A549 treated with CpdA at 1 μM for 4 hours (cell line): ENCODE data around the gene HOATZ. TPM values are rescaled to one million over a fixed set of nuclear protein-coding genes. Genes with fewer than 3 reads are reported as not detected.

ENCODE experiments used
- total RNA-seq: library from RNA; stranded (reverse); fragments of 200-300 nt; extraction: Qiagen RNA extraction; gene quantifications from 5 replicates; pipeline ENCODE4 v1.2.3, GENCODE V29; 2022; ENCODE audit warnings: low read depth

The HOATZ gene
- total RNA-seq = not detected in 5 replicates

GRCh38 chr11:111514216-111515031 is at the start of gene HOATZ:
TSS of gene HOATZ (plus strand) at chr11:111514778. CDS start at chr11:111514785, 7 bp downstream.

DNA sequence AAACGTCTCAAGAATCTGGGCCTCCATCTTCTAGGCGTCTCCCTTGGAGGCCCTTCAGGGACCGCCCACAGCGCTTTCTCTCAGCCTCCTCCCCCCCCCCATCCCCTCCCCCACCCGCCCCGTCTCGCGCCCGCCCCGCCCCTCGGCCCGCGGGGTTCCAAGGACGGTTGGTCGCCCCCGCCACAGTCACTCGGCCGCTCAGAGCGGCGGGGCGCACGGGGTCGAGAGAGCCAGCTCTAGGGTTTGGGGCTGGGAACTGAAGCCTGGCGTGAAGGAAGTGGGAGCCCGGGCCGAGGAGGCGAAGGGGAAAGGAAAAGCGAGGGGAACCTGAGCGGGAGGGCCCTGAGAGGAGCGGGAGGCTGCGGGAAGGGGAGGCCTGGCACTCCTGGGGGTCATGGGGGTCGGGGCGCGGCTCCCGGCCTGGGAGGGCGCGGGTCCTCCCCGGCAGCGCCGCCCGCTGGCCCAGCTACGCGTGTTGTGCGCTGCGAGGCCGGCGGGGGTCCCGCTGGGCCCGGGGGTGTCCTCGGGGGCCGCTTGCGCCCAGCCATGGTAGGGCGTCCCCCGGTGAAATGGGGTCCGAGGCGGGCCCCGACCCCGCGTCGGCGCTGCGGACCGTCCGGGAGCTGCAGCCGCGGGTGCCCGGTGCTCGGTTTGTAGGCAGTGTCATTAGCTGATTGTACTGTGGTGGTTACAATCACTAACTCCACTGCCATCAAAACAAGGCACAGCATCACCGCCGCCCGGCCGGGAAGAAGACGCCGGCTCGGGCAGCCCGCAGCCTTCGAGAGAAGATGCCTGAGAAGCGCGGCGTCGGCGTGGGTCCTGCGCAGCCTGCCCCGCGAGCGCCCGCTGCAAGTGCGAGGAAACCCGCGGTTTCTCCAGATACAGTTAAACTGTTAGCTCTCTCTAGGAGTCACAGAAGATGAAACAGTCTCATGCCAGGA is 2.0 kb upstream of the HOATZ start, which contains the start of gene BTG4:
TSS of gene BTG4 (minus strand) at position 91 of the 944 bp plus-strand sequence. CDS start 13,610 bp downstream, outside the sequence.

DNA sequence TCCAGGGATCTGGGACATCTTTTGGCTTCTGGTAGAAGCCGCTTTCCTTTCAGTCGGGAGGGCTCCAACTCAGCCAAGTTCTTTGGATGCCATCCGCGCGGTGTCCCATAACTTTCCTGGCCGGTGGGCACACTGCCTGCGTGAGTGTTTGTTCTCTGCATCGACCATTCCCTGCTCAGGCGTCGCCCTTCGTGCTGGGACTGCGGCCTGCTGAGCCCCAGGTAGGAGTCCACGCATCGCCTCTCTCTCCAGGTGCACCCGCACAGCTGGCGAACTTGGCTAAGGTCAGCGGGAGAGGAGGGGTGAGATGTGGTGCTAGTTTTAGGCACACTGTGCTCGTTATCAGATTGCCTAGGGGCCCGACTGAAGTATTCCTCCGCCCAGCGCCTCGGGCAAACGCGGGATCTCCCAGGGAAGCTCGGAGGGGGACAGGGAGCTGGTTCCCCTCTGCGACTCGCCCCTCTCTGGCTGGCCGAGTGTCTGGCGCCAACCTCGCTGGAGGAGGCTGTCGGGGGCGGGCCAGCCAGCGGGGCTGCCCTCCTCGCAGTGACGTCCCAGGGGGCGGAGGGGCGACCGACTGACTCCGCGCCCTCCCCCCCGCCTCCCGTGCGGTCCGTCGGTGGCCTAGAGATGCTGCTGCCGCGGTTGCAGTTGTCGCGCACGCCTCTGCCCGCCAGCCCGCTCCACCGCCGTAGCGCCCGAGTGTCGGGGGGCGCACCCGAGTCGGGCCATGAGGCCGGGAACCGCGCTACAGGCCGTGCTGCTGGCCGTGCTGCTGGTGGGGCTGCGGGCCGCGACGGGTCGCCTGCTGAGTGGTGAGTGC is 25.7 kb downstream of the HOATZ start, which contains the start of gene LAYN:
TSS of gene LAYN (plus strand) at position 607 of the 823 bp plus-strand sequence. CDS start at position 731, 124 bp downstream.

Other genes with a start within 250 kb of the HOATZ start
- 0.37 to 0.86 TPM (median 0.61 TPM) in 5 replicates for gene POU2AF3, start 216.2 kb upstream of the HOATZ start, total RNA-seq
- not detected in 5 replicates for gene POU2AF1, start 135.5 kb upstream of the HOATZ start, total RNA-seq
- gene BTG4, start 2.4 kb upstream of the HOATZ start, total RNA-seq = 0.09 to 0.22 TPM (median 0.11 TPM) in 3 of 5 replicates, not detected in the others
- gene LAYN, start 25.9 kb downstream of the HOATZ start, total RNA-seq = 5.0 to 6.9 TPM (median 5.2 TPM) in 5 replicates
- gene SIK2, start 87.7 kb downstream of the HOATZ start, total RNA-seq = 4.9 to 5.6 TPM (median 5.1 TPM) in 5 replicates